Neuronal stem cell (in vitro differentiated cells): ENCODE results near the gene MGLL. TPM values are rescaled to one million over a fixed set of nuclear protein-coding genes. Genes with fewer than 3 reads are reported as not detected.

Experiments
- DNase-seq: peaks from one replicate; pipeline ENCODE4 v3.0.0-alpha.2; 2013; ENCODE audit warnings: low spot score
- H2AFZ ChIP-seq: one replicate; pipeline ENCODE4 v1.6.1; 2013; ENCODE audit warnings: mild to moderate bottlenecking, low read length, inconsistent platforms
- H2AK5ac ChIP-seq: 2 replicates; pipeline ENCODE4 v1.6.1; 2013; ENCODE audit warnings: low read depth, mild to moderate bottlenecking, inconsistent platforms, low read length, moderate library complexity, mixed read lengths
- H2BK120ac ChIP-seq: 2 replicates; pipeline ENCODE4 v1.6.1; 2013; ENCODE audit warnings: low read depth, mild to moderate bottlenecking, inconsistent platforms, low read length, moderate library complexity, mixed read lengths
- H2BK12ac ChIP-seq: one replicate; pipeline ENCODE4 v1.6.1; 2013; ENCODE audit warnings: low read length, inconsistent platforms
- H2BK15ac ChIP-seq: 2 replicates; pipeline ENCODE4 v1.6.1; 2013; ENCODE audit warnings: mild to moderate bottlenecking, low read length, inconsistent platforms, mixed read lengths
- H2BK5ac ChIP-seq: one replicate; pipeline ENCODE4 v1.6.1; 2013; ENCODE audit warnings: inconsistent platforms, mild to moderate bottlenecking, low read length, moderate library complexity
- H3K14ac ChIP-seq: one replicate; pipeline ENCODE4 v1.6.1; 2013; ENCODE audit warnings: low read length, inconsistent platforms
- H3K18ac ChIP-seq: 2 replicates; pipeline ENCODE4 v1.6.1; 2013; ENCODE audit warnings: low read length, inconsistent platforms
- H3K23ac ChIP-seq: 2 replicates; pipeline ENCODE4 v1.6.1; 2013; ENCODE audit warnings: low read depth, mild to moderate bottlenecking, mixed read lengths, low read length, inconsistent platforms; ENCODE audit not compliant: poor library complexity
- H3K27ac ChIP-seq: replicated peaks from 3 replicates; pipeline ENCODE4 v1.5.1; 2013; ENCODE audit warnings: low read length, inconsistent platforms
- H3K27me3 ChIP-seq, 3 experiments: 2 replicates each; pipeline ENCODE4 v1.6.1; 2013; ENCODE audit warnings: low read length in 3 of 3, mild to moderate bottlenecking in 2 of 3, inconsistent platforms in 1 of 3, low read depth in 1 of 3, mixed read lengths in 1 of 3, moderate library complexity in 1 of 3; ENCODE audit not compliant: control insufficient read depth in 3 of 3, insufficient read depth in 3 of 3
- H3K36me3 ChIP-seq, 2 donors: replicated peaks in 1 of 2; 2 replicates each; pipeline ENCODE4 v1.6.1; 2013; ENCODE audit warnings: low read length in 2 of 2; ENCODE audit not compliant: control insufficient read depth in 2 of 2, insufficient read depth in 2 of 2
- H3K4ac ChIP-seq: 2 replicates; pipeline ENCODE4 v1.6.1; 2013; ENCODE audit warnings: inconsistent platforms, mild to moderate bottlenecking, low read length, moderate library complexity
- H3K4me1 ChIP-seq, 2 donors: 1 replicate in 1 of 2; 2 replicates in 1 of 2; pipeline ENCODE4 v1.6.1; 2013; ENCODE audit warnings: low read length in 2 of 2, low read depth in 1 of 2; ENCODE audit not compliant: control insufficient read depth in 2 of 2, insufficient read depth in 1 of 2
- H3K4me2 ChIP-seq: one replicate; pipeline ENCODE4 v1.6.1; 2013; ENCODE audit warnings: mild to moderate bottlenecking, low read length, inconsistent platforms; ENCODE audit not compliant: insufficient read depth, poor library complexity, severe bottlenecking
- H3K4me3 ChIP-seq, 2 donors: 2 replicates each; pipeline ENCODE4 v1.5.1; 2013; ENCODE audit warnings: low read length in 2 of 2, mild to moderate bottlenecking in 2 of 2, inconsistent platforms in 1 of 2, moderate library complexity in 1 of 2
- H3K79me1 ChIP-seq: one replicate; pipeline ENCODE4 v1.6.1; 2013; ENCODE audit warnings: low read depth, mild to moderate bottlenecking, inconsistent platforms, low read length, moderate library complexity
- H3K9ac ChIP-seq: one replicate; pipeline ENCODE4 v1.6.1; 2013; ENCODE audit warnings: mild to moderate bottlenecking, low read depth, low read length, inconsistent platforms; ENCODE audit not compliant: poor library complexity
- H3K9me3 ChIP-seq, 2 donors: replicated peaks in 1 of 2; 2 replicates each; pipeline versions ENCODE3 to v1.6.1; 2013; ENCODE audit warnings: low read length in 2 of 2, mild to moderate bottlenecking in 2 of 2, inconsistent platforms in 1 of 2, low read depth in 1 of 2, mixed read lengths in 1 of 2, moderate library complexity in 1 of 2; ENCODE audit not compliant: control insufficient read depth in 2 of 2, insufficient read depth in 1 of 2
- H4K8ac ChIP-seq: one replicate; pipeline ENCODE4 v1.6.1; 2013; ENCODE audit warnings: low read depth, mild to moderate bottlenecking, inconsistent platforms, low read length, moderate library complexity
- H4K91ac ChIP-seq: one replicate; pipeline ENCODE4 v1.6.1; 2013; ENCODE audit warnings: low read length, low read depth, mild to moderate bottlenecking, inconsistent platforms; ENCODE audit not compliant: poor library complexity
- WGBS, 2 donors: extraction: QIAGEN DNeasy Blood & Tissue Kit; methylation state at CpG; one replicate each; pipeline ENCODE4 v1.1.7; 2013; ENCODE audit warnings: missing lambda C conversion rate in 2 of 2, mixed read lengths in 1 of 2; ENCODE audit not compliant: insufficient read length in 2 of 2, insufficient replicate concordance in 1 of 2; ENCODE audit errors: extremely low coverage in 2 of 2; 5-methylcytosine and 5-hydroxymethylcytosine counted together
- polyA plus RNA-seq, 2 experiments: library from polyadenylated mRNA; stranded (reverse); fragments of 200-250 nt; gene quantifications; one replicate each; pipeline ENCODE4 v1.2.3, GENCODE V29; 2013

MGLL gene
- 0.25 TPM for polyA plus RNA-seq (2013, experiment 1 of 2)
- polyA plus RNA-seq (2013, experiment 2 of 2), result 0.44 TPM

DNA sequence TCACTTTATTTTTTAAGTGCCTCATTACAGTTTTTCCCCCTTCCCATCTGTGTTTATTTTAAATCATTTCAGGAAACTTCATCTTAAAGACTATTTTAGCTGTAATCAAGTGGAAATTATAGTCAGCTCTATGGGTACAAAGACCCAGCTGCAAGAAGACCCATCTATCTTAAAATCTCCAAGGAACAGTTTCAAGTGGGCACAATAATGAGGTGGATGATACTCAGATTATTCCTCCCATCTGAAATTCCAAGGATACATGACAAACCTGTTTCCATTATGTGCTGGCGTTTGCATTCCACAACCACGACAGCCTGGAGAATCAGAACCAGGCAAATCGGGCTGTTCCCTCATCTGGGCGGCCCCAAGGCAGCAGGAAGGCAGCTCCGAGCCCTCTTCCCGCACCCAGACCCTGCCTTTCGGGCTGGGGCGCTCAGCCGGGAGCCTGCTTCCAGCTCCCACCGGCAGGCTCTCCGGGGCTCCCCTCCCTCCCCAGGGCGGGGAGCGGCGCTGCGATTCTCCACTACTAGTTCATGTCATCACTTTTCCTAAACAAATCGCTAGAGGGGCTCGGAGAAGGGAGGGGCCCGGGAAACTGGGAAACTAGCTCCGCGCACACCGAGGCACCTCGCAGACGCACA is at the start of gene MGLL:
Gene MGLL (minus strand): TSS at position 475 of the 641 bp plus-strand sequence. CDS start 197 bp downstream, at position 278.
- Histone ChIP-seq H2BK12ac (no peak within 1 kb of the TSS), H3K4me1 (peaks cover 1 to 4% of the 10 kb centered on the region in 2 donors), H2BK120ac (no peak within 1 kb of the TSS), H2AFZ (peak within 1 kb of the TSS; percentile 85), H4K91ac (no peak within 1 kb of the TSS), H2BK5ac (no peak within 1 kb of the TSS), H3K14ac (peak within 1 kb of the TSS; percentile 100), H3K36me3 (no peaks in the 10 kb centered on the region), H3K9ac (peak within 1 kb of the TSS; percentile 83), H4K8ac (no peak within 1 kb of the TSS), H3K18ac (peak within 1 kb of the TSS; percentile 66), H2BK15ac (peak within 1 kb of the TSS; percentile 20), H3K27ac (no peak within 1 kb of the TSS), H3K9me3 (peaks cover 0 to 2% of the 10 kb centered on the region in 2 donors), H3K27me3 (peaks cover 11 to 78% (median 30%) of the 10 kb centered on the region in 3 experiments), H3K4me2 (peak within 1 kb of the TSS; percentile 99), H3K4ac (no peak within 1 kb of the TSS), H3K4me3 (peak within 1 kb of the TSS; percentile 36 to 94), H3K79me1 (peaks cover 1% of the 10 kb centered on the region), H2AK5ac (peak within 1 kb of the TSS; percentile 8), H3K23ac (peak within 1 kb of the TSS; percentile 34)
- peak; percentile 23 for DNase-seq
- WGBS, 2 donors, result no CpG with 5 or more reads among the region's 23 CpGs

DNA sequence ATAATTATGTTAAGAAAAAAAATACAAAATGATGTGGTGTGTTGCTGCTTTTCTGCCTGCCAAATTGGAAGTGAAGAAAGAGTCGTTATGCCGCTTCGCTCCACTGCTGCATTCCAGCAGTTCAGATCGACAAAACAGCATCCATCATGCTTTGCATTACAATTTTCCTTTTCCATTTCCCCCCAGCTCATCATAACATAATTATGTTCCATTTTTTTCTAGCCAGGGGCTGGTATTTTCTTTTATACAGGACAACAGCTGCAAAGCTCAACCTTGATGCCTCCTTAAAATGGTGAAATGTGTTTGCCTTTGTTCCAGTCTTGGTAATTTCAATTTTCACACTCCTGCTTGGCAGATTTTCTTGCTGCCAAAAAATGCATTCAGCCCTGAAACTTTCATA is 47.8 kb upstream of the MGLL start:
- Histone ChIP-seq H3K14ac (no peak overlapping the region), H2BK5ac (no peak overlapping the region), H3K23ac (no peak overlapping the region), H2BK12ac (no peak overlapping the region), H3K4me1 (no peaks in the 10 kb centered on the region), H3K79me1 (no peaks in the 10 kb centered on the region), H2AFZ (no peak overlapping the region), H4K91ac (no peak overlapping the region), H2BK120ac (no peak overlapping the region), H3K36me3 (no peaks in the 10 kb centered on the region), H3K18ac (no peak overlapping the region), H3K9me3 (no peaks in the 10 kb centered on the region), H3K9ac (no peak overlapping the region), H2BK15ac (no peak overlapping the region), H3K27me3 (no peaks in the 10 kb centered on the region), H2AK5ac (no peak overlapping the region), H3K4me3 (no peak overlapping the region), H3K4me2 (no peak overlapping the region), H4K8ac (no peak overlapping the region), H3K27ac (no peak overlapping the region), H3K4ac (no peak overlapping the region)
- no peak for DNase-seq
- WGBS, 2 donors, result no CpG with 5 or more reads among the region's 4 CpGs

GRCh38 chr3:127867986-127868385 is 45.7 kb upstream of the MGLL start:
- Histone ChIP-seq H2BK5ac (no peak overlapping the region), H3K9ac (no peak overlapping the region), H2BK15ac (no peak overlapping the region), H3K27ac (no peak overlapping the region), H2BK120ac (no peak overlapping the region), H3K4me1 (no peaks in the 10 kb centered on the region), H3K27me3 (no peaks in the 10 kb centered on the region), H2BK12ac (no peak overlapping the region), H4K91ac (no peak overlapping the region), H3K4me2 (no peak overlapping the region), H3K79me1 (no peaks in the 10 kb centered on the region), H3K9me3 (no peaks in the 10 kb centered on the region), H3K23ac (no peak overlapping the region), H3K4me3 (no peak overlapping the region), H2AK5ac (no peak overlapping the region), H3K18ac (no peak overlapping the region), H4K8ac (no peak overlapping the region), H3K4ac (no peak overlapping the region), H3K36me3 (no peaks in the 10 kb centered on the region), H3K14ac (no peak overlapping the region), H2AFZ (no peak overlapping the region)
- DNase-seq, result no peak

DNA sequence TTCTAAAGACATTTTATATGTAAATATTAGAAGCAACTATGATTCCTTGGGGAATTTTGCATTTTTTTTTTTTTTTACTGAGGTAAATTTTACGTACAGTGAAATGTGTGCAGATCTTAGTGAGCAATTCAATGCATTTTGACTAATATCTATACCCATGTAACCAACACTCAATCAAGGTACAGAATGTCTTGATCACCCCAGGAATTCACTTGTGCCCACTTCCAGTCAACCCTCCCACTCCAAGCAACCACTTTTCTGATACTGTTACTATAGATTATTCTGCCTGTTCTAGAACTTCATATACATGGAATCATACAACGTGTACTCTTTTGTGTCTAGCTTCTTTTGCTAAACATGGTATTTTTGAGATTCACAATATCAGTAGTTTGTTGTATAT is 45.1 kb upstream of the MGLL start:
- Histone ChIP-seq H2BK5ac (no peak overlapping the region), H3K9me3 (no peaks in the 10 kb centered on the region), H3K14ac (no peak overlapping the region), H3K79me1 (no peaks in the 10 kb centered on the region), H3K4me3 (no peak overlapping the region), H2AFZ (no peak overlapping the region), H3K36me3 (no peaks in the 10 kb centered on the region), H3K4me2 (no peak overlapping the region), H3K27ac (no peak overlapping the region), H2BK12ac (no peak overlapping the region), H4K8ac (no peak overlapping the region), H3K4ac (no peak overlapping the region), H3K23ac (no peak overlapping the region), H4K91ac (no peak overlapping the region), H3K9ac (no peak overlapping the region), H3K27me3 (no peaks in the 10 kb centered on the region), H2BK15ac (no peak overlapping the region), H3K18ac (no peak overlapping the region), H3K4me1 (no peaks in the 10 kb centered on the region), H2AK5ac (no peak overlapping the region), H2BK120ac (no peak overlapping the region)
- no CpG with 5 or more reads among the region's 2 CpGs for WGBS, 2 donors
- no peak for DNase-seq
